ENCODE results near the gene CKB. TPM values are rescaled to one million over a fixed set of nuclear protein-coding genes. Genes with fewer than 3 reads are reported as not detected.

The CKB gene
- total and polyA plus RNA-seq, 9 of the 15 experiments (the other 6 are each of a cell fraction or from before 2014, with no cell fraction given), result 23.9 to 692 (median 132) TPM

- no peak for TF ChIP-seq ZNF609 (CRISPR knock-in tag; IDR thresholded peaks at IDR 0.05; ENCODE audit: borderline replicate concordance)
- no peak for TF ChIP-seq ZZZ3 (IDR thresholded peaks at IDR 0.05)
- 0 out of 2 replicates have a peak, but pooled peaks have one; percentile 4 for TF ChIP-seq AFF4 (CRISPR knock-in tag; IDR thresholded peaks at IDR 0.05)
- peak; percentile 71 for TF ChIP-seq CREB1 (IDR thresholded peaks at IDR 0.05)
- TF ChIP-seq CREB1 (CRISPR knock-in tag; IDR thresholded peaks at IDR 0.05), result no peak
- no peak for TF ChIP-seq RUNX1 (IDR thresholded peaks at IDR 0.05; ENCODE audit: low read depth)
- no peak for TF ChIP-seq TBL1XR1 (IDR thresholded peaks at IDR 0.05; ENCODE audit: low read length in 2 of 2)
- TF ChIP-seq MAFG (tag; conservative IDR thresholded peaks at IDR 0.05), result no peak
Observed at GRCh38 chr14:103521438-103521950, 1.1 kb downstream of the CKB start (continued).
